HEK293 (cell line): ENCODE results near the gene GRIN3A.

Experiments
- PBX3 ChIP-seq: sonication (generic); formaldehyde crosslinking; IDR thresholded peaks from 2 replicates; pipeline ENCODE4 v1.8.1; 2022; ENCODE audit warnings: mild to moderate bottlenecking, moderate library complexity, missing genetic modification reagents
- ZNF121 ChIP-seq: fragments of 450-650 bp; formaldehyde crosslinking; IDR thresholded peaks from 2 replicates; pipeline ENCODE4 v1.5.1; 2016; ENCODE audit warnings: missing biosample characterization, missing genetic modification characterization

DNA sequence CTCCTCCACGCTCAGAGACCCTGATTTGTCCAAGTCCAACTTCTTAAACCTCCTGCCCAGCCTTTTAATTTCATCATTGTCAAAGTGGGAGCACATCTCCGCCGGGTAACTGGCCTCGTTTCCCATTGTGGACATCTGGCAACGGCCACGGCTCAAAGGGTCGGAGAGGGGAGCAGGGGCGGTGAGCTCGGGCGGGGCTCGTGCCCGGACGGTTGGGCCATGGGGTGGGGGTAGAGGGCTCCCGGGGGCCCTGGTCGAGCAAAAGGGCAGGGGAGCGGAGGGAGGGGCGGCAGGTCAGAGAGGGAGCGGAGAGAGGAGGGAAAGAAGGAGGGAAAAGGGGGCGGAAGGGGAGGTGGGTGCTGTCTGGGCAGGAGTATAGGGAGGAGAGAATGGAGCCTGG, 143.7 kb downstream of the GRIN3A start, which contains the start of gene PPP3R2:
- no peak for TF ChIP-seq PBX3
- no peak for TF ChIP-seq ZNF121 (tag by site-specific recombination)
